ENCODE measurements around the gene CYP4F3.
"Not testable (repeated sequence)": the region's sequence is repeated elsewhere in the genome, so short reads cannot be mapped to it uniquely, and the experiment has no call there.

CYP4F3 gene

DNA sequence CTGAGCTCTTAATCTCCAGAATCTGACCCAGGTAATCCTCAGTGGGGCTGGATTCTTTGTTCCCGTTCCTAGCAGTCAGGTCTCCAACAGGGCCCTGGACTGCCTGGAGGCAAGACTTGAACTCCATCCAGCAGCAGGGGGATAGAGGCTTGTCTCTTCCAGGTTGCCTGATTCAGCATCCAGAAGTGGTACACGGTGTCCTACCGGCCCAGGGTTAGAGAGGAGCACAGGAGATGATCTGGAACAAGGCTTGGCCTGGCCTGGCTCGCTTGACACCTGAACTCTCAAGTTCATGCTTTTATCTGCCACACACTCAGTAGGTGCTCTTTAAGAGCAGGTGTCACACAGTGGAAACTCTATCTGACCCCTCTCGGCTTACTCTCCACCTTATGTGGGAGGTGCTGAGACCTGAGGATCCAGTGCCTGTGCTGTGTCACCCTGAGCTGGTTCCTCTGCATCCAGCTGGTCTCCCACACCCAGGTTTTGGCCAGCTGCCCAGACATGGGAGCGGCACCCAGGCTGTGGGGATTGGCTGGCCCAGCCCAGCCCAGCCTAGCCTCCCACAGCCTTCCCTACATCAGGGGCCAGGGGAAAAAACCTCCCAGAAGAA is at the start of gene CYP4F3:
TSS of gene CYP4F3 (plus strand) at position 604 of the 610 bp plus-strand sequence. CDS start 519 bp downstream, outside the sequence.
- DNase-seq (ENCODE audit: low spot score), result peak; percentile 97

DNA sequence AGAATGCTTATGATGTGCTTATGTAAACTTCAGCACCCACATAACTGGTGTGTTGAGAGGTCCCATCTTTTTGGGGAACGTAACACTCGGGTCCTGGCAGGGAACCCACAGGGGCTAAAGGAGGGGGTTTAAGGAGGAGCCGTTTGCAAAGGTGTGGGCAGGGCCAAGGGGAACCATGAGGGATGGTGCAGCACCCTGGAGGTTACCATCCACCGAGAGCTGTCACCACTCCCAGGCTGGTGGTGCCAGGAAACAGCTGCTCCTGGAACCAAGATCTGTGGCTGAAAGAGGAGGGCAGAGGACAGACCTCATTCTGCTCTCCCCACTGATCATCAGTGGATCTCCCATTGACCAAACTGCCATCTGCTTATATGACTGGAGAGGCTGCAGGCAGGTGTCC is 48.9 kb upstream of the CYP4F3 start:
- no peak for DNase-seq (ENCODE audit: low spot score)

GRCh38 chr19:15592506-15592905 is 48.2 kb upstream of the CYP4F3 start:
- not testable (repeated sequence) for DNase-seq (ENCODE audit: low spot score)

DNA sequence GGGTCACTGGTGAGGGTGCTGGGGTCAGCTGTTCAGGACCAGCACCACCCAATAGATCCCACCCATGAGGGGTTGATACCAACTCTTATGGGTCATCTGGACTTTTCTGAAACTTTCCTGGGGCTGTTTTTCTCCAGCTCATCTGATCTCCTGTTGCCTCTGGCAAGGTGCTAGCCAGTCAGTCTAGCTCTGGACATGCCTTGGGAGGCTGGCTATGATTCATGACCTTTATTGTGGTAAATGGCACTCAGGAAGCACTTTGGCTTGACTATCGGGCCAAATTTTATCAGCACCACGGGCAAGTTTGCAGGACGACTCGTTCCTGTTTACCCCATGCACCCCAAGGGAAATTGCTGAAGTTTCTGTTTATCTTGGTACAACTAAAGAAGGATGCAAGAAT is 46.9 kb upstream of the CYP4F3 start:
- DNase-seq (ENCODE audit: low spot score), result not testable (repeated sequence)

DNA sequence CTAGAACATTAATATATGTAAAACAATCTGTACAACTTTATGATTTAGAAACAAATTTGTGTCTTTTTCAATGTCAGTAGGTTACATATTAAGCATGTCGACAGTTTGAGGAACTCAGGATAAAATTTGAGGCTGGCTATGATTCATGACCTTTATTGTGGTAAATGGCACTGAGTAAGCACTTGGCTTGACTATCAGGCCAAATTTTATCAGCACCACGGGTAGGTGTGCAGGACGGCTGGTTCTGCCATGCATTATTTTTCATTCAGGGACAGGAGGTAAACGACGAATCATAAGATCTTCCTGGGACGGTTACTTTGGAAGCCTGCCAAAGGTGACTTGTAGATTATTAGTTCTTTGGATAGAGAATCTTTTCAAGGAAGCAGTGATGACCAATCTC is 45.6 kb upstream of the CYP4F3 start:
- DNase-seq (ENCODE audit: low spot score), result no peak

GRCh38 chr19:15607978-15608925 is 32.4 kb upstream of the CYP4F3 start:
- DNase-seq (ENCODE audit: low spot score), result not testable (repeated sequence)

GRCh38 chr19:15609261-15609660 is 31.4 kb upstream of the CYP4F3 start:
- DNase-seq (ENCODE audit: low spot score), result no peak

- DNase-seq (ENCODE audit: low spot score), result no peak
These were observed 28.4 kb upstream of the CYP4F3 start for GRCh38 chr19:15612342-15612741.

DNA sequence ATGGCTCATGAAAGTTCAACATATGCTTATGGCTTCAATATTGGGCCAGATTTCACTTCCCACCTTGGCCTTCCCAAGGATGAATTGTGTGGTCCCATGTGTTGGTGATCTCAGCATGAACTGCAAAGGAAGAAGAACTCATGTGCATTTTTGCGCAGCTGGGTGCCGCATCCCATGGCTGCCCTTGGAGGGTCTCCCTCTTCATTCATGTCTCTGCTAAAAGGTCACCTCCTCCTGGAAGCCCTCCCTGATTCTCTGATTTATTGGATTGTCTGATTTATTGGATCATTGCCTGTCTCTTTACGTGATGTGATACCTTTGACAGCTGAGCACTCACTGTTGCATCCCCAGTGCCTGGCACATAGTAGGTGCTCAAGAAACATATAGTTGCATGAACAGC is 27.4 kb upstream of the CYP4F3 start:
- no peak for DNase-seq (ENCODE audit: low spot score)

GRCh38 chr19:15614507-15615379 is 26.0 kb upstream of the CYP4F3 start, which contains the start of gene CYP4F8:
Gene CYP4F8, plus strand, starts transcription at chr19:15615218. Its CDS starts 399 bp downstream, at chr19:15615617.
- DNase-seq (ENCODE audit: low spot score), result no peak

DNA sequence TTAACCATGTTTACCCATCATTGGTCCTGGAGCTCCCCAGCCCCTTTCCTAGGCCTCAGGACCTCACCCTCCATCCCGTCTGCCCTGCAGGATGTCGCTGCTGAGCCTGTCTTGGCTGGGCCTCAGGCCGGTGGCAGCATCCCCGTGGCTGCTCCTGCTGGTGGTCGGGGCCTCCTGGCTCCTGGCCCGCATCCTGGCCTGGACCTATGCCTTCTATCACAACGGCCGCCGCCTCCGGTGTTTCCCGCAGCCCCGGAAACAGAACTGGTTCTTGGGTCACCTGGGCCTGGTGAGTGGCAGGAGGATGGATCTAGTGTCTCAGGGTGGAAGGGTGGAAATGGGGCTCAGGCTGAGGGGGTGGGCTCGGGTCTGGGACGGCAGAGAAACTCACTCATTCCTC is 25.2 kb upstream of the CYP4F3 start:
- DNase-seq (ENCODE audit: low spot score), result no peak

GRCh38 chr19:15616183-15616582 is 24.5 kb upstream of the CYP4F3 start:
- DNase-seq (ENCODE audit: low spot score), result no peak

- DNase-seq (ENCODE audit: low spot score), result no peak
These were observed 23.9 kb upstream of the CYP4F3 start for GRCh38 chr19:15616627-15617270.

GRCh38 chr19:15618321-15618720 is 22.4 kb upstream of the CYP4F3 start:
- DNase-seq (ENCODE audit: low spot score), result no peak

- no peak for DNase-seq (ENCODE audit: low spot score)
These were observed 18.9 kb upstream of the CYP4F3 start for GRCh38 chr19:15621801-15622200.

DNA sequence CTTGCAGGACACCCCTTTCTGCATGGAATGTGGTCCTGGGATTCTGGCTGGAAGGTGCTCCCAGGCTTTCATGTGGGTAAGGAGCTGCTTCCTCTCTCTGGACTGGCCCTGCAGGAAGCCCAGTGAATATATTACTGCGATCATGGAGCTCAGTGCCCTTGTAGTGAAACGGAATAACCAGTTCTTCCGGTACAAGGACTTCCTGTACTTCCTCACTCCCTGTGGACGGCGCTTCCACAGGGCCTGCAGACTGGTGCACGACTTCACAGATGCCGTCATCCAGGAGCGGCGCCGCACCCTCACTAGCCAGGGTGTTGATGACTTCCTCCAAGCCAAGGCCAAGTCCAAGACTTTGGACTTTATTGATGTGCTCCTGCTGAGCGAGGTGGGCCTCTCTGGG is 17.7 kb upstream of the CYP4F3 start:
- no peak for DNase-seq (ENCODE audit: low spot score)

- no peak for DNase-seq (ENCODE audit: low spot score)
These were observed 16.9 kb upstream of the CYP4F3 start for GRCh38 chr19:15623711-15624318.

GRCh38 chr19:15628236-15629002 is 12.3 kb upstream of the CYP4F3 start:
- DNase-seq (ENCODE audit: low spot score), result no peak

DNA sequence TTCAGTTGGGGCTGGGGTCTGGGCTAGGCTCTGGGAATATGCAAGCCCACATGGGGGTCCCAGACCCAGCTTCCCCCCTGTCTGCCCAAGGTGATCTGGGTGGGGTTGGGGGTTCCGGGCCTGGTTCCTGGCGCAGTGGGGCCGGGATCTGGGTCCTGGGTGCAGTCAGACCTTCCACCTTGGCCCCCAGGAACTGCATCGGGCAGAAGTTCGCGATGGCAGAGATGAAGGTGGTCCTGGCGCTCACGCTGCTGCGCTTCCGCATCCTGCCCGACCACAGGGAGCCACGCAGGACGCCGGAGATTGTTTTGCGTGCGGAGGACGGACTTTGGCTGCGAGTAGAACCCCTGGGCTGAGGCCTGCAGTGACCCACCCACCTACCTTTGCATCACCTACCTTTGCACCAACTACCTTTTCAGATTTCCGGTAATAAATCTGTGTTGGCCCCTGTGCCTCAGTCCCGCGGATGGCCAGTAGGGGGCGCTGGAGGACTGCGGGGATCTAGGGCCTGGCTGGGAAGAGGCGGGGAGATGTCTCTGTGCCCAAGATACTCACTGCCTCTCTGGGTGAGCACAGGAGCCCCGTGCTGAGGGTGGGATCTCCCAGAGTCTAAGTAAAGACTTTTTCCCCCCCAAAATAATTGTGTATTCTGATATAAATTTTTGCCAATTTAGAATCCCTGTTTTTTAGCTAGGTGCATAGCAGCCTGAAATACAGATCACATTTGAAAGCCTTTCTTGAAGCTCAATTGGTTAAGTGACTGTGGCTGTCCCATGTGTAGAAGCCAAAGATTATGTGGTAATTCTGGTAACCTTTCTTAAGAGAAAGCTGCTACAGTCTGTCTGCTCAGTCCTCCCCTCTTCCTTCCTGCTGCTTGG is 11.5 kb upstream of the CYP4F3 start:
- DNase-seq (ENCODE audit: low spot score), result peak; percentile 87

All from hematopoietic multipotent progenitor cell treated with erythropoietin and hydrocortisone succinate and interleukin-3 and kit ligand, for 17 days (in vitro differentiated cells).